GM19395 (cell line): ENCODE results near the gene UACA.
"Not testable (repeated sequence)": the region's sequence is repeated elsewhere in the genome, so short reads cannot be mapped to it uniquely, and the experiment has no call there.

Experiments used
- ATAC-seq: cut with Tn5 transposase; IDR thresholded peaks from one replicate; pipeline ENCODE4 v1.9.1; 2021; ENCODE audit warnings: mild to moderate bottlenecking, moderate library complexity; ENCODE audit not compliant: unreplicated experiment

Gene UACA

DNA sequence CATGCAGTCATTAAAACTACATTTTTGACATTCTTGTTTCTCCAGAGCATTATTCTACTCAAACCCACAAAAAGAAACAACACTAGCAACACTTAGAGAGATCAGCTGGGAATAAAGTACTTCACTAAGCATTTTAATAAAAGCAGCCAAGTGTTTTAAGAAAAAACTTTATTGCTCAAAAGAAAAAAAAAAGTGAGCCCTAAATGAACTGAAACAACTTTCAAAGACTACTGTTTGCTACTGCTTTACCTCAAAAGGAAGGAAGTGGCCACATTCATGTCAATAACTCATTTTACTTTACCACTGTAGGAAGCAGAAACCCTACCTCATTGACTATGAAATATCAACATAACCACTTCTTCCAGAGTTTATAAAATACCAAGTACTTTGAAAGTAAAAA, 91.3 kb downstream of the UACA start:
- ATAC-seq = peak; percentile 83

DNA sequence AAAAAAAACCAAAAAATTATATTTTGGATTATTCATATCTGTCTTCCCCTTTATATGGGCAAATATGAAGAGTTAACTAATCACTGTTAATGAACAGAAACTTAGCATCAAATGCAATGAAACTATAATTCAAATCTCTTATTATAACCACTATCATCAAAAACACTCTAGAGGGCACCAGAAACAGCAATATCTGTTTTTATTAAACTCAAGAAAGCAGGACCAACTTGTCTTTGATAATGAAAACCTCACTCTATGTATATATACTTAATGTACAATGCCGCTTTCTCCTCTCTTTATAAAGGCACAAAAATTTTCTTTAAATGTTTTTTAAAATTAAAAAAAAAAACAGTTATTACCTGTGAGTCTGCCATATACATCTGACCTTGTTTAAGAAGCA, 92.7 kb downstream of the UACA start:
- ATAC-seq = no peak

DNA sequence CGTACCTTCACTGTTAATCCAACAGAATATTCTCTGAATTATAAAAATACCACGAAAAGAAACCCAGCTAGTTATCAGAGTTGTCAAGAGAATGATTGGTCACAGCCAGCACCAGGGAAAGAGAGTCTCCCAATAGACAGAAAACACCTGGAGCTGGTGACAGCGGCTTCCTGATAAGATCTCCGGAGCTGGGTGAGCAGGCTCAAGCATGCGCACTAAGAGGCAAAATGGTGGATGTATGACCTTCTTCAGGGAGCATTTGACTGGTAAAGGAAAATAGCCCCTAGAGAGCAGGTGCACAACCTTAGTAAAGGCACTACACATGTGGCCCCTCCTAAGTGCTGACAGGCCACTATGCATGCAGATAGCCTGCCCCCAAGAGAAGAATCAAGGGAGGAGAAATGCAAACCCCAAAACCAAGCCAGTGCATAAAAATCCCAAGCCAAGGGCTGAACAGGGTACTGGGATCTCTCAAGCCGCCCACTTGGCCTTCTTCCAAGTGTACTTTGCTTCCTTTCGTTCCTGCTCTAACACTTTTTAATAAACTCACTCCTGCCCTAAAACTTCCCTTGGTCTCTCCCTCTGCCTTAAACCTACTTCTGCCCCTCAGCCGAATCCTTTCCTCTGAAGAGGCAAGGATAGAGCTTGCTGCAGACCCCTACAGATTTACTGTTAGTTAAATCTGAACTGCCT, 93.2 kb downstream of the UACA start:
- ATAC-seq = no peak

DNA sequence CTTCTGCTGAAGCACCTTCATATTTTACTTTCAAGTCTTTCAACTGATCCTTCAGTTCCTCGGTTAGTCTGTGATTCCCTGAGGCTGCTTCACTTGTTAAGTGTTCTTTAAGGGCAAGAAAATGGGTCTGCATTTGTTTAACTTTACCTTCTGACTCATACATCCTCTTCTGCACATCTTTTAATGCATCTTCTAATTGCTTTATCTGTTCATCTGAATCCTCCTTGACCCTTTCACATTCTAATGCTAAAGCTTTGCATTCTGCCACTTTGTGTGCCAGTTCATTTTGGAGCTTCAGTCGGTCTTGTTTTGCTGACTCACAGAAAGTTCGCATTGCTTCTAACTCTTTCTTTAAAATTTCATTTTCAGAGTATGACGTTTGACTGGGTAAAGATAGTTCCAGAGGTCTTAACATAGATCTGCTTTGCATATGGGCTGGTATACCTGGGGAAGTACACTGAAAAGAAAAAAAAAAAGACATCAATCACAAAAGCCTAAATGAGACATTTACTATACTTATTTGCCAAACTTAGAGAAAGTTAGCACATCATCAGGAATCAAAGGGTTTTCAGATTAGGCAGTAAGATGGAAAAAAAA, 94.3 kb downstream of the UACA start:
- ATAC-seq = peak; percentile 69

DNA sequence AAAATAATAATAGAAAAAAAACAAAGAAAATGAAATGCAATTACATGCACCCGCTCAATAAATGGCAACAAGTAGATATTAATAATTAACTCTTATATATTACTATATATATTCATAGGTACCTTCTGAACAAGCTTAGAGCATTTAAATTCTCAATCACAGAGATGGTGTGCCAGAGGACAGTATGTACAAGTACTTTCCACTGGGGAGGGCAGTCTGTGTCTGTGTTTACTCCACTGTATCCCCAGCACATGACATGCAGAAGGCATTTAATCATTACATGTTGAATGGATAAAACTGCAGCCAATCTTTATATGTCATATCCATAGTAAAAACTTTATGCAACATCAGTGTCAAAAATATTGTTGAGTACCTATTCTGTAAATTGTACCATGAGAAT, 97.8 kb downstream of the UACA start:
- ATAC-seq = no peak

DNA sequence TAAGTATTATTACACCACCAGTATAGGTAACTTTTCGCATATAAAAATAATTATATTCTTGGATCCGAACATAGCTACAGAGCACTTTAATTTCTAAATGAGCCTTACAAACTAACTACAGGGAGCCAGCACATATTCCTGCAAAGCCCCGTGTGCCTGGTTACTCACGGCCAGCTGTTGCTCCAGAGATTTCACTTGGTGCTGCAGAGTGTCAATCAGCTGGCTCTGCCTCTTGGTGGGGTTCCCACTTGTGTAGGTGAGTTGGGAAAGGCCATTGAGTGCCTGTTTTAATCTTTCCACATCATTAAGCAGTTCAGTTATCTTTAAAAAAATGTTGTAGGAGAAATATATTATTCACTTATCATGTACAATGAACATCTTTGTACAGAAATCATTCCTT, 98.9 kb downstream of the UACA start:
- no peak for ATAC-seq

DNA sequence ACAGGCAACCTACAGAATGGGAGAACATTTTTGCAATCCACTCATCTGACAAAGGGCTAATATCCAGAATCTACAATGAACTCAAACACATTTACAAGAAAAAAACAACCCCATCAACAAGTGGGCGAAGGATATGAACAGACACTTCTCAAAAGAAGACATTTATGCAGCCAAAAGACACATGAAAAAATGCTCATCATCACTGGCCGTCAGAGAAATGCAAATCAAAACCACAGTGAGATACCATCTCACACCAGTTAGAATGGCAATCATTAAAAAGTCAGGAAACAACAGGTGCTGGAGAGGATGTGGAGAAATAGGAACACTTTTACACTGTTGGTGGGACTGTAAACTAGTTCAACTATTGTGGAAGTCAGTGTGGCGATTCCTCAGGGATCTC, 100.3 kb downstream of the UACA start:
- ATAC-seq = not testable (repeated sequence)

DNA sequence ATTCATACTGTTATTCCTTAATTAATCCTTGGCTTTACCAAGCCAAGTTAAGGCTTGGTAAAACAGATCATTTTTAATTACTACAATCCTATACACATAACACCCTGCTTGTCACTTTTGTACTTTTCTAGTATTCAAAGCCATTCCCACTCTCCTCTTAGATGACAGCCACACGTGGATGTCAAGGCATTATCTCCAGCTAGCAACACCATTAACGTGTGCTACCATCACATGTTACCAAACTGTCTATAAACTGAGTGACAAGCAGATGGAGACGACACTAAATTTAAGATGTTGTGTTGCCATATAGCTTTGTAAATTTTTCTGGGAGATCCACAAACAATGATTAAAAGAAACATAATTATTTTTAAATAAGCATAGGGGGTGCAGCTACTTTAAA, 103.7 kb downstream of the UACA start:
- no peak for ATAC-seq

DNA sequence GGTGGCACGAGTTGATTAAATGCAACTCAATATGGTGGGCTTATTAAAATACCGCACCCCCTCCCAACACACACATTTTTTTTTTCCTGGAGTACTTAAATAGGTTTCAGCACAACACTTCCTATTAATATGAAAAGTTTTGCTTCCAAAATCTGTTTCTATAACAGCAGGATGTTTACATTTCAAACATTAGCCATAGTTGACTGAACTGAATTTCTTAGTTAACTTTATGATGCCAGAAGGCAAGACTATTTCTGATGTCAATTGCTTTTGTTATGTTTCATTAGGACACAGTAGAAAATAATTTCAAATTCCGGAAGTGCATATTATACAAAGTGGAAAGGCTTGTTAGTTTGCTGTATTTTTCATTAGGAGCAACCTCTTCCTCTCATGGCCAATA, 104.7 kb downstream of the UACA start:
- no peak for ATAC-seq

DNA sequence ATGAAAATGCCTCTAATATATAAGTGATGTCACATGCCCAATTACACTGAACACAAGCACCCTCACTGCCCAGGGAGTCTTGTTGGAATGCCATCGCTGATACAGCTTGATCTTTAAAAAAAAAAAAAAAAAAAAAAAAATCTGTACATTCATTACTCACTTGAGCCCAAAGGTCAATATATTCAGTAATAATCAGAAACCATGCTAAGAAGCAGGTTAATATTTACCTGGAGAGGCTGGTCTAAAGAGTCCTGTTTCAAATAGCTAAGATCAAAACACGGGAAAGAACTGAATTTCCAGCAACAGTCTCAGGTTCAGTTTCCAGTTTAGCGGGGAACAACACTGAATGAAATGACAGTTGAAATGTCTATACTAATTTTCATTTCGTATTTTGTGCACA, 109.9 kb downstream of the UACA start:
- no peak for ATAC-seq

DNA sequence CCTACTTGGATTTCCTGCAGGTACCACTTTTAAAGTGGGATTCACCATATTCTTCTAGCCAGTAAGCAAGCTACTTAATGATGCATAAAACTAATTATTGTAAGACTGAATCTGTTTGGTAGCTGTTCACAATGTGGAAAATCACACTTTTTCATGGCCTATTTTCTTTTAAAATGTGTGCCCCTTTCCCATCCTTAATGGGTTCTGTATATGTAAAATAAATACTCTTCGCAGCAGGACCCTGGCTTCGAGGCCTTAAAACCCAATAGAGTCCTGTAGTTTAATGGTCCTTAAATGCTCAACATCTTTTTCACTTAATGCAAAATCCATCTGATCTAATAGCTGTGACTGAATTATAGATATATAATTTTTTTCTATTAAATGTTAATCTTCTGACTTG, 111.0 kb downstream of the UACA start:
- no peak for ATAC-seq

DNA sequence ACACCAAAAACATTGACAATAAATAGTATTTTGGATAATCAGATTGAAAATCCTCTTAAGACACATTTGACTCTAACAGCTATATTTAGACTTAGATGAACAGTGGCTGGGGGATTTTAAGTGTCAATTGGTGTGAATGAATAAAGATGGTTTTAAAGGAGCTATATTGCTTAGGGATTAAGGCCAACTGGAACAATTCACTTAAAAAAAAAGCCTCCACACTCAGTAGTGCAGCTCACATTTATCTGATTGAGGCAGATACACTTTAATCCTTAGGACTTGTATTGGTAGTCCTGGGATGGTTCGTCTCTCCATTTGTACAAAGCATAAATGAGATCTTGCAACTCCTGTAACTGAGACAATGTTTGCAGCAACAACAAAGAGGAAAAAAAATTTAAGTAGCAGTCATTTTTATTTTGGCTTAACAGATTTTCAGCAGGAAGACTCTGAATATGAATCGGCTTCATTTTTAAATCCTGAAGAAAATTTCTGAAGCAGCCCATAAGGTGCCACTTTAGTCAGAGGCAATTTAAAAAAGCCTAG, 112.0 kb downstream of the UACA start:
- ATAC-seq = no peak

DNA sequence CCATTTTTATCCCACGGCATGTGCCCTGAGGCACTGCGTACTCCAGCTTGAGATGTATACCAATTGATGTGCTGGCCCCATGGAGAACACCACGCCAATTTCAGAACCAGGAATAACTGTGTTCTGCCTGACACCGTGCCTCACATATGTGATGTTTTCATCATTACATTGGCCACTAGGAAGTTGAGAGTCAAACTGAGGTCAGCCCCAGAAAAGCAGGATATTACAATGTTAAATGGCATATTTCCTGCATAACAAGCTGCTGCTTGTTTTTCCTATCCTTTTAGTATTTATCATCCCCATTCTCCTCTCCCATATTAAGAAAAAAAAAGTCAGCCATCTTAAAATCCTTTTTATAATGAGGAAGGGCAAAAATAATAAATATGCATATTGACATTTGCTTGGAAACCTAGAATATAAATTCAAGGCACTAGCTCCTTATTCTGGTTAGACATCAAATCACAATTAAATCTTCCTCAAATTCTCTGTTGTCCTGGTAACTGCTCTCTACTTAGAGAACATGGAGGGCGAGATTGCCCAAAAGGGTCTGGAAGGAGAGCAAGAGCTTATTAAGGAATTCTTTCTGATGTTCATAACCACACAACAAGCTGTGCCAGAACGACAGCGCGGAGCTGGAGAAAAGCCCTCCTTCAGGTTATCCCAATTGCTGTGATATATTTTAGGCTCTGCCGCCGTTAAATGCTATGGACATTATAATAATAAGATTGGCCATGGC, 112.6 kb downstream of the UACA start:
- no peak for ATAC-seq

DNA sequence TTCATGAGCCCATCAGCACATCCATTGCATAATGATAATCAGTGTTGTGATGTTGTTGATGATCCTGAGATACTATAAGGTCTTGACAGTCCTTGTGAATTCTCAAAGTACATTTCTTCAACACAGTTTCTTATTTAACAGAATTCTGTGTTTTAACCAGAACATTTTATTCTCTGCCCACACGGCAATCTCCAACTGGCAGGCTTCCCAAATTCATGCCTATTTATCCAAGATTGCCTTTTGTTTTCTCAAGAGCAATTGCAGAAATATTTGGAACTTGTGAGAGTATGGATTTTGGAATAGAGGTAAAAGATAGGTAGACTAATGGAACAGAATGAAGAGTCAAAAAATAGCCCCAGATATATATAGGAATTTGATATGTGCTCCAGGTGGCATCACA, 116.0 kb downstream of the UACA start:
- ATAC-seq = no peak

DNA sequence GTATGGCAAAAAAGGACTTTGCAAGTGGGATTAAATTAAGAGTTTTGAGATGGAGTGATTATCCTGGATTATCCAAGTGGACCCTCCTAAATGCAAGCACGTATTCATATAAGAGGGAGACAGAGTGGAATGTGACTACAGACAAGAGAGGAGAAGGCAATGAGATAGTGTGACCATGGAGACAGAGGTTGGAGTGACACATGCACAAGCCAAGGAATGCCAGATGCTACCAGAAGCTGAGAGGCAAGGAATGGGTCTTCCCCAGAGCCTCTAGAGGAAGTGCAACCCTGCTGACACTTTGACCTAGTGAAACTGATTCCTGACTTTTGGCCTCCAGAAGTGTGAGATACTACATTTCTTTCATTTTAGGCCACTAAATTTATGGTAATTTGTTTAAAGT, 117.2 kb downstream of the UACA start:
- ATAC-seq = no peak

DNA sequence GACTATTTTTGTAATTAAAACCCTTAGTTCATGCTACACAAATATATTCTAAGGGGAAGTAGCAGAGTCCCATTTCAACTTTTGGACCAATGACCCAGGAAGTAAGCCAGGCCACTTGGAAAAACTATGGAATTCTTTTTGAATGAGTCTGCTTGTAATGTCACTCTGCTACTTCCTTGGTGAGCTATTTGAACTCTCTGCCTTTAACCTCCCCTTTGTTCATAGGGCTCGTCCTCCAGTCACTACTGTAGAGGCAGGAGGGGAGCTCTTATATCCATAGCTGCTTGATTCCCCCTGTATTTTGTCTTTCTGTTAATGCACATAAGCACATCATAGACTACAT, 119.6 kb downstream of the UACA start:
- no peak for ATAC-seq

DNA sequence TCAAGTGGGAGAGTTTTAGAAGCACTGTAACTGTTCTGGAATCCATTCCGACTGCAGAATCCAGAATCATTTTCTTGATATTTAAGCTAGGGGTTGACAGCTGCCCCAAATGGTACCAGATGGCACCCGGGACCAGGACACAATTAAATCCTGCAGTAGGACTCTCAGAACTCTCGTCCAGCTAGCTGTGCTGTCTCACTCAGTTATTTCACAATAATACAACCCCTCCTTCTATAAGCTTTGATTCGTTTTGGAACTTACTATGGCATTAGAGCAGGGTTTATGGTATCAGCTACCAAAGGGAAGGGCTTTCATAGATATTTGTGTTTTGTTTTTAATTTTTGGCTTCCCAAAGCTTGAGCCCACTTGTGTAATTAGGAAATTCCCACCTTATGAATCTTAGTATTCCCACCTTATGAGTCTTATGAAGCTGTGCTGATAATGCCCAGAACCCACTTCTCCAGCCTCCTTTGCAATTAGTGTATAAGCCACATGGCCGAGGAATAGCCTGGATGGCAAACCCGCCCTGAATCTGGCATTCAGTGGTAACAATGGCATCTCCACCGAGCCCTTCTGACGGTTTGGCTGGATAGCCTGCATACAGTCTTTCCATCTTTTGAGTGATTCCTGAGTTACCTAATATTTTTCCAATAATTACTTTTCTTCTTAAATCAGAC, 120.1 kb downstream of the UACA start:
- ATAC-seq = no peak

DNA sequence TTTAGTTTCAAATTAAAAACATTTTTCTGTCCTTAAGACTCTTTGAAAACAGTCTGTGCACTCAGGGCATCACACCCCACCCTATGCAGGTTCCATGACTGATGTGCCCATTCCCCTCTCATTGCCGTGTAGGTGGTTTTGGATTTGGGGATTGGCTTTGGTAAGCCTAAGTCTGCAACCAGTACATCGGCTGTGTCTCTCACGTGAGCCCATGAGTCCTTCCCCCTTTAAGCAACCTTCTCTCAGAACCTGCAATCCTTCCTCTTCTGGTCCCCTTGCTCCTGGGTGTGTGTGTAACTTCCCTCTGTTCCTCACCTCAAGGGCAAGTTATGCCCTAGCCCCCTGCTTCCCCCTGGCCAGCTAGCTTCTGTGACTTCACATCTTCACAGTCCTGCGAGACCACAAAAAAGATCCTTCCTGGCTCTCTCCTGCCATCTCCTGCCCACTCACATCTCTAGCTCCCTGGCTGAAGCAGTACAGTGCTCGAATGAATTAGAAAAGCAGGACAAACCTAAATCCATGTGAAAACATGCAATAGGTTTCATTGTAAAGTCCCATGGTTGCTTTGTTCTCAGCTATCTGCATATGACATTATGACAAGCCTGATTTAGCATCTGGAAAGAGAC, 126.7 kb downstream of the UACA start:
- no peak for ATAC-seq

DNA sequence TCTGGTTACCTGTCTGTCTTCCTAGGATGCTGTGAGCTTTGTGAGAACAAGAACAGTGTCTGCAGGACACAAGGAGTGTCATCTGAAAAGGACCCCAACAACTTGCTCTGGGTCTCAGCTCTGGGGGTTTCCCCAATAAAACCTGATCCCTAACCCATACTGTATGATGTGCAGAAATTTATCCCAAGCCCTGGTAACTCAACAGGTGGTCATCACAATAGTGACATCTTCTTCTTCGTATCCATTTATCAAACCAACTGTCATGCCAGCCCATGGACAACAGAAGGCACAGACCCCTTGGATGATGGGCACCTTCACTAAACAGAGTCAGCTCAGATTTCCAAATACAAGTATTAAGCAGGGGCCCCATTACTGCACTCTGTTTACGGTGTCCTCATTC, 127.5 kb downstream of the UACA start:
- ATAC-seq = no peak

DNA sequence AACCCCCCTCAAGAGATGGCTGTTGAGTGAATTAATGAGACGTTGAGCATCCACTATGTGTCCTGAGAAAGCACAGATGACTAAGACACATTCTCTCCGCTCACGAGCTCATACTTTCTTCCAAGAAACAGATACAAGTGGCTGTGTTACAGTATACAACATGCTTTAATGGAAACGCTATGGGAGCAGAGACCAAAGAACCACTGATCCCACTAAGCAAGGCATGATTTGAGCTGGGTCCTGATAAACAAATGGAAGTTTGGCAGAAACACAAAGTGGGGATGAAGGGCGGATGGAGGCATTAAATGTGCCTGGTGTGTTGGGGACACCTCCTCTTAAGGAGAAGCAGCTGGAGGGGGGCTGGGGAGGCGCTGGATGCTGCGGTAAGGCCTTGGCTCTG, 129.4 kb downstream of the UACA start:
- ATAC-seq = no peak

DNA sequence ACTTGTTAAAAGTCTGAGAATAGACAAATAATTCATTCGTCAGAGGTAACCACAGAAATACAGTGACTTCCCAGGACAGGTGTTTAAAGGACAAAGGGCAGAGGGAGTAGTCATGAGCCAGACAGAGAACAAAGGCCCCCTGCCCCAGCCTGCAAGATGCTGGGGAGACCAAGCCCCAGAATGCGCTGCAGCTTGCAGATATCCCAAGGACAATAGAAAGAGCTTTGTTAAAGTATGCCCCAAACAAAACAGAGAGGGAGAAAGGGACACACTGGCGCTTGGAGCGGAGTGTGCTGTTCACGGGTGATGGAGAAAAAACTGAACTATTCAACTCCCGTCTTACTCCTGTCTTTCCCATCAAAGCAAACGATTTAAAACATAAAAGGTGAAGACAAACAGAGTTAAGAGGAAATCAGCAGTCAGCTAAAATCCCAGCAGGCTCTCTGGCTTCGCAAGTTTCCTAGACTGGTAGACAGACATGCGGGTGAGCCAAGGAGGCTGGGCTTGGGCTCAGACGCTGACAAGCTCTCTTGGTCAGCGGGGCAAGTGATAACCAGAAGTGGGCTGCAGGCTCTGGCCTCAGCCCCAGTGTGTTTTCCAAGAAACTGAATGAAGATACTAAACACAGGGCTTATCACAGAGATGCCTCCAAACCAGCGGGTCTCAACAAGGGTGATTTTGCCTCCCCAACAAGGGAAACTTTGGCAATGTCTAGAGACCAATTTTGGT, 130.1 kb downstream of the UACA start:
- no peak for ATAC-seq
